HL-60 (cell line): ENCODE measurements around the gene LSMEM2.
"Not testable (repeated sequence)": the region's sequence is repeated elsewhere in the genome, so short reads cannot be mapped to it uniquely, and the experiment has no call there.

Source experiments
- DNase-seq, 2 experiments: peaks; one replicate each; pipeline ENCODE4 v3.0.0-alpha.2; 2010 to 2020; ENCODE audit warnings: low read depth in 1 of 2, low spot score in 1 of 2
- H3K27ac ChIP-seq: fragments of 250-450 bp; sonication (Bioruptor Pico); replicated peaks from 2 replicates; pipeline ENCODE4 v1.5.1; 2020; ENCODE audit warnings: mild to moderate bottlenecking, moderate library complexity
- H3K27me3 ChIP-seq: fragments of 250-450 bp; sonication (Bioruptor Pico); 2 replicates; pipeline ENCODE4 v1.5.1; 2021; ENCODE audit warnings: mild to moderate bottlenecking, moderate library complexity; ENCODE audit not compliant: insufficient read depth, poor library complexity, severe bottlenecking
- H3K4me3 ChIP-seq: replicated peaks from 2 replicates; pipeline ENCODE4 v1.5.1; 2011; ENCODE audit warnings: mild to moderate bottlenecking, control low read depth, low read length; ENCODE audit not compliant: insufficient read depth
- CTCF ChIP-seq: IDR thresholded peaks from one replicate; pipeline ENCODE4 v1.5.1; 2011; ENCODE audit warnings: low read length, control low read depth, inconsistent platforms; ENCODE audit not compliant: insufficient read depth
- GABPA ChIP-seq: IDR thresholded peaks from 2 replicates; pipeline ENCODE4 v1.6.1; 2012; ENCODE audit warnings: low read depth
- POLR2AphosphoS5 ChIP-seq: IDR thresholded peaks from 2 replicates; pipeline ENCODE4 v1.6.1; 2012; ENCODE audit warnings: low read depth
- SPI1 ChIP-seq: IDR thresholded peaks from 2 replicates; pipeline ENCODE4 v1.6.1; 2012; ENCODE audit warnings: low read depth, mild to moderate bottlenecking, borderline replicate concordance
- TF ChIP-seq, protein P1 (sequence below): IDR thresholded peaks from 2 replicates; pipeline ENCODE4 v1.6.1; 2012; ENCODE audit warnings: low read depth; ENCODE audit not compliant: insufficient replicate concordance

The LSMEM2 gene

DNA sequence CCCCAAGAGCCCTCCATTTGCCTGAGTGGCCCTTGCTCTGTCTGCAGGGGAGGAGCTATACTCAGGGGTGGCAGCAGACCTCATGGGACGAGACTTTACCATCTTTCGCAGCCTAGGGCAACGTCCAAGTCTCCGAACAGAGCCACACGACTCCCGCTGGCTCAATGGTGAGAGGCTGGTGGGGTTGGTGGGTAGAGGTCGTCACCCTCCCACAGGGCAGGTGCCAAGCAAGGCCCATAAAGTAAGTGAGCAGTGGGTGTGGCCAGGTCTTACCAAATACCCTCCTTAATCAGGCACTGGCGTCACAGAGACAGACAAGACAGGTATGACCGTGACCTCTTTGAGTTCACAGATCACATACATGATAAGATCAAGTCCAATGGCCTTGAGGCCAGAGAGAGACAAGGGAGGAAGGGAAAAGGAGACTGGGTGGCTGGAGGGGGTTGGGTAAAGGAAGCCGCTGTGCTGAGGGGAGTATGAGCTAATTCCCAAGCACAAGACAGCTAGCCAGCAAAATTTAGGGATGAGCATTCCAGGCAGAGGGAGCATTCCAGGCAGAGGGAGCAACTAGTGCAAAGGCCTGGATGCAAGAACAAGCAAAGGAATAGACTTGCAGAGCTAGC lies 7.5 kb upstream of the LSMEM2 start:
- TF ChIP-seq, protein P1, sequence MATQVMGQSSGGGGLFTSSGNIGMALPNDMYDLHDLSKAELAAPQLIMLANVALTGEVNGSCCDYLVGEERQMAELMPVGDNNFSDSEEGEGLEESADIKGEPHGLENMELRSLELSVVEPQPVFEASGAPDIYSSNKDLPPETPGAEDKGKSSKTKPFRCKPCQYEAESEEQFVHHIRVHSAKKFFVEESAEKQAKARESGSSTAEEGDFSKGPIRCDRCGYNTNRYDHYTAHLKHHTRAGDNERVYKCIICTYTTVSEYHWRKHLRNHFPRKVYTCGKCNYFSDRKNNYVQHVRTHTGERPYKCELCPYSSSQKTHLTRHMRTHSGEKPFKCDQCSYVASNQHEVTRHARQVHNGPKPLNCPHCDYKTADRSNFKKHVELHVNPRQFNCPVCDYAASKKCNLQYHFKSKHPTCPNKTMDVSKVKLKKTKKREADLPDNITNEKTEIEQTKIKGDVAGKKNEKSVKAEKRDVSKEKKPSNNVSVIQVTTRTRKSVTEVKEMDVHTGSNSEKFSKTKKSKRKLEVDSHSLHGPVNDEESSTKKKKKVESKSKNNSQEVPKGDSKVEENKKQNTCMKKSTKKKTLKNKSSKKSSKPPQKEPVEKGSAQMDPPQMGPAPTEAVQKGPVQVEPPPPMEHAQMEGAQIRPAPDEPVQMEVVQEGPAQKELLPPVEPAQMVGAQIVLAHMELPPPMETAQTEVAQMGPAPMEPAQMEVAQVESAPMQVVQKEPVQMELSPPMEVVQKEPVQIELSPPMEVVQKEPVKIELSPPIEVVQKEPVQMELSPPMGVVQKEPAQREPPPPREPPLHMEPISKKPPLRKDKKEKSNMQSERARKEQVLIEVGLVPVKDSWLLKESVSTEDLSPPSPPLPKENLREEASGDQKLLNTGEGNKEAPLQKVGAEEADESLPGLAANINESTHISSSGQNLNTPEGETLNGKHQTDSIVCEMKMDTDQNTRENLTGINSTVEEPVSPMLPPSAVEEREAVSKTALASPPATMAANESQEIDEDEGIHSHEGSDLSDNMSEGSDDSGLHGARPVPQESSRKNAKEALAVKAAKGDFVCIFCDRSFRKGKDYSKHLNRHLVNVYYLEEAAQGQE, result no peak
- TF ChIP-seq GABPA, result no peak
- no peak for TF ChIP-seq CTCF
- no peak for TF ChIP-seq POLR2AphosphoS5
- no peak for TF ChIP-seq SPI1
- no peak overlapping the region for H3K27ac ChIP-seq
- peaks cover 41% of the 10 kb centered on the region for H3K27me3 ChIP-seq
- no peak for DNase-seq
- H3K4me3 ChIP-seq, result no peak overlapping the region

GRCh38 chr3:50272538-50272910 lies 6.4 kb upstream of the LSMEM2 start:
- not testable (repeated sequence) for H3K4me3 ChIP-seq, H3K27ac ChIP-seq, DNase-seq
- peaks cover 39% of the 10 kb centered on the region for H3K27me3 ChIP-seq

- Histone ChIP-seq H3K27ac (no peak overlapping the region), H3K4me3 (no peak overlapping the region)
- peak in 1 of 2 experiments; percentile 82 for DNase-seq
Measured at GRCh38 chr3:50272911-50273688, 5.8 kb upstream of the LSMEM2 start.

GRCh38 chr3:50273689-50274065 lies 5.2 kb upstream of the LSMEM2 start:
- TF ChIP-seq, protein P1, result no peak
- TF ChIP-seq GABPA (no peak), POLR2AphosphoS5 (no peak), CTCF (no peak), SPI1 (no peak)
- peaks cover 34% of the 10 kb centered on the region for H3K27me3 ChIP-seq
- no peak for DNase-seq
- no peak overlapping the region for H3K4me3 ChIP-seq
- H3K27ac ChIP-seq, result no peak overlapping the region

More at GRCh38 chr3:50272911-50273688, 5.8 kb upstream of the LSMEM2 start:
- H3K27me3 ChIP-seq, result peaks cover 34% of the 10 kb centered on the region
- TF ChIP-seq CTCF, result peak; percentile 96
- no peak for TF ChIP-seq GABPA
